ENCODE data around the gene IL26.

The IL26 gene

DNA sequence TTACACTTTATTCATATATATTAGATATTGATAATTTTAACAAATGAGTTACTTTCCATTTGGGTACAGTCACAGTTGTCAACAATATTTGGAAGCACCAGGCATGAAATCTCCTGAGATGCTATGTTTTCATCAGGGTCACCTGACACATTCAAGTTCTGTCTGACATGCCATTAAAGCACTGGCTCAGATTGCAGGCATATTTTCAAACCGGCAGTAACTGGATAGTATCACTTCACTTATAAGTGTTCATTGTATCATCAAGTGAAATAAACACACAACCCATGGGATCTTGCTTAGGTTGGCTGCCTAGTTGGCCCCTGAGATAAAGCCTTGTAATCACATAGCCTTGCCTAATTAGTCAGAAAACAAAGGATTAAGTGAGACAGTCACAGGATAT is 70.8 kb downstream of the IL26 start:
- DNase-seq, result no peak
